Heart right ventricle (tissue), 16 donors: ENCODE measurements around the gene SHISA7. TPM values are rescaled to one million over a fixed set of nuclear protein-coding genes. Genes with fewer than 3 reads are reported as not detected.

Source experiments
- ATAC-seq, 8 donors: fragments of 200-7000 bp; cut with Tn5 transposase; one replicate each; pipeline ENCODE4 v1.9.1; 2020; ENCODE audit warnings: mild to moderate bottlenecking in 8 of 8, moderate library complexity in 8 of 8, moderate number of reproducible peaks in 1 of 8
- DNase-seq, 2 donors: peaks; one replicate each; pipeline ENCODE4 v3.0.0-alpha.2; 2020
- H3K27ac ChIP-seq, 10 donors: fragments of 200-600 bp; sonication (generic) in 2 of 10; one replicate each; pipeline versions ENCODE4 v1.5.0 to v1.8.0; 2020 to 2022; ENCODE audit warnings: mild to moderate bottlenecking in 3 of 10
- H3K27me3 ChIP-seq, 7 donors: fragments of 200-600 bp; one replicate each; pipeline ENCODE4 v1.8.0; 2021 to 2022; ENCODE audit warnings: mild to moderate bottlenecking in 2 of 7
- H3K36me3 ChIP-seq, 9 donors: fragments of 200-600 bp; sonication (generic) in 1 of 9; one replicate each; pipeline versions ENCODE4 v1.5.0 to v1.8.0; 2020 to 2022; ENCODE audit warnings: mild to moderate bottlenecking in 2 of 9
- H3K4me1 ChIP-seq, 9 donors: fragments of 200-600 bp; sonication (generic) in 1 of 9; one replicate each; pipeline versions ENCODE4 v1.5.0 to v1.8.0; 2020 to 2022; ENCODE audit warnings: mild to moderate bottlenecking in 4 of 9
- H3K4me3 ChIP-seq, 10 donors: fragments of 200-600 bp; sonication (generic) in 2 of 10; one replicate each; pipeline versions ENCODE4 v1.5.0 to v1.8.0; 2020 to 2022; ENCODE audit warnings: mild to moderate bottlenecking in 7 of 10, moderate library complexity in 2 of 10
- H3K9me3 ChIP-seq, 11 donors: fragments of 200-600 bp in 10 of 11; sonication (generic) in 2 of 11; one replicate each; pipeline versions ENCODE4 v1.5.0 to v1.8.0; 2013 to 2022; ENCODE audit warnings: mild to moderate bottlenecking in 2 of 11, control low read depth in 1 of 11, moderate library complexity in 1 of 11
- CTCF ChIP-seq, 9 donors: fragments of 200-600 bp; sonication (generic) in 2 of 9; IDR thresholded peaks; one replicate each; pipeline versions ENCODE4 v1.5.0 to v1.8.0; 2021 to 2022; ENCODE audit warnings: antibody characterized with exemption in 9 of 9, mild to moderate bottlenecking in 5 of 9, moderate library complexity in 1 of 9
- WGBS, 2 donors: extraction: QIAGEN DNeasy Blood & Tissue Kit; methylation state at CpG; one replicate each; pipeline ENCODE4 v1.1.7; 2013; ENCODE audit warnings: inconsistent platforms in 1 of 2; 5-methylcytosine and 5-hydroxymethylcytosine counted together
- intact Hi-C, 10 donors: fragments of 100-400 bp; cut with DNase I; formaldehyde crosslinking; loops; one replicate each; pipeline versions ENCODE4 v1.11.1 to v1.14.2; 2022
- polyA plus RNA-seq, 2 donors: library from polyadenylated mRNA; stranded (reverse); fragments of 200-250 nt; gene quantifications; one replicate each; pipeline ENCODE4 v1.2.3, GENCODE V29; 2013
- total RNA-seq, 10 donors: library from RNA; stranded (reverse); fragmentation: NEBNext Ultra II Directional in 3 of 10; extraction: Animal tissue kit (Norgen Biotek cat#: 25700) in 3 of 10; gene quantifications; one replicate each; pipeline versions ENCODE4 v1.2.1 to v1.2.4, GENCODE V29; 2021 to 2023
- donor health status: Arrhythmogenic right ventricular cardiomyopathy.
- donor health status: ischemic (EF 13 %, LVEDD 7.1; RV severe dilation, severe dysfunction).
- donor health status: healthy with polysubstance abuse.
- donor health status: DM: no; HTN: yes; CAD: no.
- donor health status: DM: no; HTN: no; CAD: no.
- donor health status: ischemic (EF 25% LVEDD 6.9; RV normal size, moderate dysfunction).
- donor health status: ischemic (EF 25% LVEDD 5.7; RV mildly dilated, moderate dysfunction).
- donor health status: healthy.
- donor health status: DM: yes; HTN: yes; CAD: no.
- donor health status: Ischemic cardiomyopathy.
- donor health status: ischemic (EF 35%, LVEDD 5.7; RV mildly dilated, moderate dysfunction).
- donor health status: nonischemic (EF 11% LVEDD 7.7; RV severe dilation, severe dysfunction).
- donor health status: DM: yes; HTN: yes; CAD: no.
- donor health status: PGD.
- donor health status: ischemic (EF 29% LVEDD 5.4; RV normal size, mild dysfunction).
- donor health status: nonischemic (EF 23%, LVEDD 6.1; RV moderate dilation, normal function).

Gene SHISA7
- total and polyA plus RNA-seq, 12 donors = under 0.01 TPM; not detected in 11

- Histone ChIP-seq H3K4me3 (no peak overlapping the region), H3K9me3 (no peaks in the 10 kb centered on the region), H3K27me3 (peaks cover 26 to 81% (median 70%) of the 10 kb centered on the region in 7 donors), H3K27ac (no peak overlapping the region), H3K4me1 (peaks cover 0 to 20% (median 4%) of the 10 kb centered on the region in 9 donors), H3K36me3 (no peaks in the 10 kb centered on the region)
- DNase-seq (no peak), ATAC-seq (no peak)
- intact Hi-C loops = no loop called here
- 74 to 77% methylated on average over 5 of the region's 5 CpGs for WGBS, 2 donors
- TF ChIP-seq CTCF (IDR thresholded peaks at IDR 0.05) = no peak
Observed at GRCh38 chr19:55439052-55439451, 4.0 kb downstream of the SHISA7 start.

- Histone ChIP-seq H3K27ac (no peak overlapping the region), H3K27me3 (peaks cover 41 to 81% (median 73%) of the 10 kb centered on the region in 7 donors), H3K4me1 (peaks cover 0 to 20% (median 4%) of the 10 kb centered on the region in 9 donors), H3K4me3 (no peak overlapping the region), H3K9me3 (no peaks in the 10 kb centered on the region), H3K36me3 (no peaks in the 10 kb centered on the region)
- peak; percentile 49 to 53 for DNase-seq
- 2 to 3% methylated on average over 17 of the region's 17 CpGs for WGBS, 2 donors
- no peak for TF ChIP-seq CTCF (IDR thresholded peaks at IDR 0.05)
- ATAC-seq = peak; percentile 50 to 90 (median 80)
- intact Hi-C loops = no loop called here
Observed at GRCh38 chr19:55437410-55437809, 5.7 kb downstream of the SHISA7 start.

GRCh38 chr19:55436847-55437246, 6.3 kb downstream of the SHISA7 start:
- Histone ChIP-seq H3K9me3 (no peaks in the 10 kb centered on the region), H3K36me3 (no peaks in the 10 kb centered on the region), H3K27ac (no peak overlapping the region), H3K4me3 (no peak overlapping the region), H3K4me1 (peaks cover 0 to 18% (median 1%) of the 10 kb centered on the region in 9 donors), H3K27me3 (peaks cover 41 to 81% (median 73%) of the 10 kb centered on the region in 7 donors)
- TF ChIP-seq CTCF (IDR thresholded peaks at IDR 0.05) = no peak
- ATAC-seq (no peak), DNase-seq (no peak)
- intact Hi-C loops = no loop called here
- 37 to 45% methylated on average over 8 of the region's 8 CpGs for WGBS, 2 donors

- Histone ChIP-seq H3K9me3 (no peaks in the 10 kb centered on the region), H3K36me3 (no peaks in the 10 kb centered on the region), H3K4me3 (no peak overlapping the region), H3K4me1 (no peaks in the 10 kb centered on the region), H3K27me3 (peaks cover 33 to 79% (median 73%) of the 10 kb centered on the region in 7 donors), H3K27ac (no peak overlapping the region)
- 80 to 96% methylated on average over 4 of the region's 4 CpGs for WGBS, 2 donors
- intact Hi-C loops = no loop called here
- TF ChIP-seq CTCF (IDR thresholded peaks at IDR 0.05) = no peak
- ATAC-seq (no peak), DNase-seq (no peak)
Observed at GRCh38 chr19:55435020-55435419, 8.1 kb downstream of the SHISA7 start.
